ENCODE data around the gene ZPR1. TPM values are rescaled to one million over a fixed set of nuclear protein-coding genes. Genes with fewer than 3 reads are reported as not detected.

The ZPR1 gene
- total RNA-seq, 1 donor from 2014 or later = 35.4 TPM

- DNase-seq = no peak
- intact Hi-C loops (cut with DNase I) = no loop called here
- H3K4me1 ChIP-seq = peaks cover 31% of the 10 kb centered on the region
These were observed 711 bp upstream of the ZPR1 start for GRCh38 chr11:116788534-116788933.

GRCh38 chr11:116787436-116787785, 412 bp downstream of the ZPR1 start:
- H3K36me3 ChIP-seq = peaks cover 44% of the 10 kb centered on the region
- H3K9me3 ChIP-seq = no peaks in the 10 kb centered on the region
- DNase-seq (no peak), ATAC-seq (peak in 1 of 2 donors; percentile 2)
- H3K4me3 ChIP-seq = peak overlapping the region; percentile 94
- H3K27ac ChIP-seq = peak overlapping the region; percentile 94
- H3K4me1 ChIP-seq = peaks cover 31% of the 10 kb centered on the region
- no peaks in the 10 kb centered on the region for H3K27me3 ChIP-seq (ENCODE audit: low read depth)
- TF ChIP-seq, protein P1, sequence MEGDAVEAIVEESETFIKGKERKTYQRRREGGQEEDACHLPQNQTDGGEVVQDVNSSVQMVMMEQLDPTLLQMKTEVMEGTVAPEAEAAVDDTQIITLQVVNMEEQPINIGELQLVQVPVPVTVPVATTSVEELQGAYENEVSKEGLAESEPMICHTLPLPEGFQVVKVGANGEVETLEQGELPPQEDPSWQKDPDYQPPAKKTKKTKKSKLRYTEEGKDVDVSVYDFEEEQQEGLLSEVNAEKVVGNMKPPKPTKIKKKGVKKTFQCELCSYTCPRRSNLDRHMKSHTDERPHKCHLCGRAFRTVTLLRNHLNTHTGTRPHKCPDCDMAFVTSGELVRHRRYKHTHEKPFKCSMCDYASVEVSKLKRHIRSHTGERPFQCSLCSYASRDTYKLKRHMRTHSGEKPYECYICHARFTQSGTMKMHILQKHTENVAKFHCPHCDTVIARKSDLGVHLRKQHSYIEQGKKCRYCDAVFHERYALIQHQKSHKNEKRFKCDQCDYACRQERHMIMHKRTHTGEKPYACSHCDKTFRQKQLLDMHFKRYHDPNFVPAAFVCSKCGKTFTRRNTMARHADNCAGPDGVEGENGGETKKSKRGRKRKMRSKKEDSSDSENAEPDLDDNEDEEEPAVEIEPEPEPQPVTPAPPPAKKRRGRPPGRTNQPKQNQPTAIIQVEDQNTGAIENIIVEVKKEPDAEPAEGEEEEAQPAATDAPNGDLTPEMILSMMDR (IDR thresholded peaks at IDR 0.05) = no peak
- intact Hi-C loops (cut with DNase I) = no loop called here

More at GRCh38 chr11:116788534-116788933, 711 bp upstream of the ZPR1 start:
- peak overlapping the region; percentile 94 for H3K4me3 ChIP-seq
- no peaks in the 10 kb centered on the region for H3K9me3 ChIP-seq
- peaks cover 33% of the 10 kb centered on the region for H3K36me3 ChIP-seq
- no peak for ATAC-seq
- H3K27me3 ChIP-seq (ENCODE audit: low read depth) = no peaks in the 10 kb centered on the region
- H3K27ac ChIP-seq = peak overlapping the region; percentile 94
- TF ChIP-seq, protein P1 (IDR thresholded peaks at IDR 0.05) = no peak

DNA sequence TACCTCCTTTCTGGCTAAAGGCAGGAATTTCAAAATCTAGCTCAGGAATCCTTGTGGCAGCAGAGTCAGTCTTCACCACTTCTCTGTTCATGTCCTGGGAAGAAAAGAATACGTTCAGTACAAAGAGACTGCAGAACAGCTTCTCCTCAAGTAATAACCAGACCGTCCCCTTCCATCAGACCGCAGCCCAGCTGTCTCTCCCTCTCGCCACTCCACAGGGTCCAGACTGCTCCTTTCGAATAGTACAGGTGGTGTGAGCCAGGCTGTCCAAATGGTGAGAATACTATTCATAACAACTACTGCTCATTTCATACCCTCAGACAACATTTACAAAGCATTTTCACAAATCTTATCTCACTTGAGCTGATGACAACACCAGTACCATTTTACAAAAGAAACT, 857 bp downstream of the ZPR1 start:
- DNase-seq (no peak), ATAC-seq (no peak)
- Histone ChIP-seq H3K4me3 (peak overlapping the region; percentile 94), H3K9me3 (no peaks in the 10 kb centered on the region), H3K27ac (peak overlapping the region; percentile 94), H3K36me3 (peaks cover 48% of the 10 kb centered on the region), H3K4me1 (peaks cover 31% of the 10 kb centered on the region), H3K27me3 (ENCODE audit: low read depth) (no peaks in the 10 kb centered on the region)
- TF ChIP-seq, protein P1 (IDR thresholded peaks at IDR 0.05) = no peak
- intact Hi-C loops (cut with DNase I) = no loop called here

DNA sequence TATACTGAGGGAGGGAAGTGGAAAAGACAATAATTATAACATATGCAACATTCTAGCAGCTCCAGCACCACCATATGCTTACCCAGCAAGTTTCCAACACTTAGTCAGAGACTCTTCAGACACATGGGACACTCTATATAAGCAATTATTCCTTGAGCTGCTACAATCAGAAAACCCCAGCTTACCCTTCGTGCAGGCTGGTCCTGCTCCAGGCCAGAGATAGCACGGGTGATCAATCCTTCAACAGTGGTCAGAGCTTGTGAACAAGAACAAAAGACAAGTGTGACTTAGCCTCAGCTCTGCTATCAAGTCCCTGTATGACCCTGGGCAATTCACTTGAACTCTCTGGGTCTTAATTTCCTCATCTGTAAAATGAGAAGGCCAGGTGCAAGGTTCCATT, 1.5 kb downstream of the ZPR1 start:
- Histone ChIP-seq H3K4me3 (peak overlapping the region; percentile 94), H3K27ac (no peak overlapping the region), H3K4me1 (peaks cover 26% of the 10 kb centered on the region), H3K27me3 (ENCODE audit: low read depth) (no peaks in the 10 kb centered on the region), H3K9me3 (no peaks in the 10 kb centered on the region), H3K36me3 (peaks cover 55% of the 10 kb centered on the region)
- intact Hi-C loops (cut with DNase I) = no loop called here
- DNase-seq (no peak), ATAC-seq (no peak)
- TF ChIP-seq, protein P1 (IDR thresholded peaks at IDR 0.05) = no peak

DNA sequence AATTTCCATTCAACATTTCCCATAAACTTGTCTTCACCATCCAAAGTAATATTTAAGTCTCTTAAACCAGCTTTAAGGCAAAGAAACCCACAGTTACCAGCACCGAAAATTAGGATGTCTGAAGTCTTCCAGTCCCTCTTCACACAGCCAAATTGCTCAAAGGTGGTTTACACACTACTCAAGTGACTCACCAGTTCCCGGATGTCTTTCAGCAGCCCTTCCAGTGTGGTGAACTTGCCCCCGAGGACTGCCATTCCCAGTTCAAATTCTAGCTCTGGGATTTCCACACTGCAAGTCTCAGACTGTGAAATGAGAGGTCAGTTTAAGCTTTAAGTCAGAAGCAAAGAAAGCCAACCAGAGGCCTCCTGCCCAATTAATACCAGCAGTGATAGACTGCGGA, 5.1 kb downstream of the ZPR1 start:
- Histone ChIP-seq H3K9me3 (no peaks in the 10 kb centered on the region), H3K4me3 (no peak overlapping the region), H3K36me3 (peaks cover 91% of the 10 kb centered on the region), H3K4me1 (peaks cover 12% of the 10 kb centered on the region), H3K27ac (no peak overlapping the region), H3K27me3 (ENCODE audit: low read depth) (no peaks in the 10 kb centered on the region)
- intact Hi-C loops (cut with DNase I) = no loop called here
- TF ChIP-seq, protein P1 (IDR thresholded peaks at IDR 0.05) = no peak
- no peak for ATAC-seq
- no peak for DNase-seq

- no peak for DNase-seq
- peaks cover 77% of the 10 kb centered on the region for H3K36me3 ChIP-seq
These were observed 9.3 kb downstream of the ZPR1 start for GRCh38 chr11:116778556-116778955.

More at GRCh38 chr11:116778556-116778955, 9.3 kb downstream of the ZPR1 start:
- intact Hi-C loops (cut with DNase I) = no loop called here
- Histone ChIP-seq H3K4me1 (peaks cover 6% of the 10 kb centered on the region), H3K4me3 (no peak overlapping the region), H3K9me3 (no peaks in the 10 kb centered on the region), H3K27ac (no peak overlapping the region), H3K27me3 (ENCODE audit: low read depth) (no peaks in the 10 kb centered on the region)
- TF ChIP-seq, protein P1 (IDR thresholded peaks at IDR 0.05) = no peak
- no peak for ATAC-seq
